Fibroblast of skin of abdomen (primary cell): ENCODE data around the gene LRRC4C.

Experiments
- DNase-seq: peaks from one replicate; pipeline ENCODE4 v3.0.0-alpha.2; 2013

The LRRC4C gene

GRCh38 chr11:41247621-41248020 is 211.8 kb downstream of the LRRC4C start:
- DNase-seq = no peak

GRCh38 chr11:41246399-41246745 is 213.1 kb downstream of the LRRC4C start:
- no peak for DNase-seq

DNA sequence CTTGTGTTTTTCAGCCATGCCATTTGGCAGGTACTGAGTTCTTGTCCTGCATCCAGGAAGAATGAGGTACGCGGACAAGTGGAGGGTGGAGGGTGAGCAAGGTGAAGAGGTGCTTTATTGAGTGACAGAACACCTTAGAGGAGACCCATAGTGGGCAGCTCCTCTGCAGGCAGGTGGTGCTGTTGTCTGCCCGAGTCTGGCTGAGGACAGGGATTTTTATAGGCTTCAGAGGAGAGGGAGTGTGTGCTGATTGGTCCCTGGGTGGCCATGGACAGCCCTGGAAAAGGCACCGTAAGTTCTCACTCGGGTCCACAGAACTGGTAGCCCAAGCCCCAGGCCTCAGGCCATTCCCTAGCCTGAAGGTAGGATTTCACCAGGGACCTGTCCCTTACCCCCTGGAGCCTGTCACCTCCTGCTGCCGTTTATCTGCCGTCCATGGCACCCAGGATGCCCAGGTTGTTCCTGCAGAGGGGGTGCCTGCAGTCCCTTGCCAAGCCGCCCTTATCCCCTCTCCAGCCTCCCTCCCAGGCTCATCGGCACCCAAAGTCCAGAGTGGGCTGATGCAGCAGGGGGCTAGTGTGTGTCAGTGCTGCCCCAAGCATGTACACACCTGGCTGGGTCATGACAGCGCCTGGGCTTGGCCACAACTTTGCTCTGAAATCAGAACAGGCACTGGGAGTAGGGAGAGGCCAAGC is 213.6 kb downstream of the LRRC4C start:
- DNase-seq = no peak

DNA sequence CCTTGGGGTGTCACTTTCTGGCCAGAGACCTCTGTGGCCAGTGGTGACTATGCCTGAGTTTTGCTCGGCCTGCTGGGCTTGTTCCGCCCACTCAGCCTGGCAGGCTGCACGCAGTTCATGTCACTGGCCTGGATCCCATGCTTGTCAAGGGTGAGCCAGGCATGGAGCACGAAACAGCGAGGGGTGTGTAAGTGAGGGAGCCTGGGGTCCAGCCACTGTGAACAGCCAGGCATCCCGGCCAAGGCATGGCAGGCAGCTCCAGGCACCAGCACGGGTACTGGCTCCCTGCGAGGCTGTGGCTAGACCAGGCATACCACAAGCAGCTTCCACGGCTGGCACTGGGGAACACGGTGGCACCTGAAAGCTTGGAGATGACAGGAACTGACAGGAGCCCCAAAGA is 214.3 kb downstream of the LRRC4C start:
- no peak for DNase-seq

DNA sequence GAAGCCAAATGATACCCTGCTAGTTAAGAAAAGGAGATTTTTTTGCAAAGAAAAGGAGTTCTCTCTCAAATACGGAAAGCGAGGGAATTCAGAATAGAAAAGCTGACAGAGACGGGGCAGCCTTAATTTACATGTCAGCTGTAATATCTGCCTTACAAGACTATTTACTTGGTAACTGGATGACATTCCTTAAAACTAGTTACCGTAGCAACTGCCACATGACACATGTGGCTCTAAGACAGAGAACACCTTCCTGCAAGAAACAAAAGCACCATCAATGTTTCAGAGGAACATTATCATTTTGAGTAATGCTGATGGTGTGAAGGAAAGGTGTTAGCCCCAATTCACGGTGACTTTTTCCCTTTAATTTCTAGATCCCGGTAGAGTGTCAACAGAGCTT is 222.1 kb downstream of the LRRC4C start:
- no peak for DNase-seq

DNA sequence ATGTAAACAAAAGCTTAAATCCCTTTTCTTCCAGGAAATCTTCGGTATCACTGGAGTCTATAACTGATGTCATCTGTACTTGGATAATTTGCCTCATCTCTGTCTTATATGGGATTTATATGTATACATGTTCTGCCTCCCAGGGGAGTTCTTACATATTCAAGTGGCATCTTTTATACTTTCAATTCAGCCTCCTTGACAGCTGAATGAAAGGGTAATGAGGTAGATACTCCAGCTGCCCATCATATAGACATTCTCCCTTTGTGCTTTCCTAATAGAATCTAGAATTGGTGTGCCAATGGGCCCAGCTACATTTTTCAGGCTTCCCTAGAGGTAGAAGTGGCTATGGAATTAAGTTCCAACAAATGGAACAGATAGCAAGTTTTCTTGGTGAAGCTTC is 223.8 kb downstream of the LRRC4C start:
- DNase-seq = no peak

DNA sequence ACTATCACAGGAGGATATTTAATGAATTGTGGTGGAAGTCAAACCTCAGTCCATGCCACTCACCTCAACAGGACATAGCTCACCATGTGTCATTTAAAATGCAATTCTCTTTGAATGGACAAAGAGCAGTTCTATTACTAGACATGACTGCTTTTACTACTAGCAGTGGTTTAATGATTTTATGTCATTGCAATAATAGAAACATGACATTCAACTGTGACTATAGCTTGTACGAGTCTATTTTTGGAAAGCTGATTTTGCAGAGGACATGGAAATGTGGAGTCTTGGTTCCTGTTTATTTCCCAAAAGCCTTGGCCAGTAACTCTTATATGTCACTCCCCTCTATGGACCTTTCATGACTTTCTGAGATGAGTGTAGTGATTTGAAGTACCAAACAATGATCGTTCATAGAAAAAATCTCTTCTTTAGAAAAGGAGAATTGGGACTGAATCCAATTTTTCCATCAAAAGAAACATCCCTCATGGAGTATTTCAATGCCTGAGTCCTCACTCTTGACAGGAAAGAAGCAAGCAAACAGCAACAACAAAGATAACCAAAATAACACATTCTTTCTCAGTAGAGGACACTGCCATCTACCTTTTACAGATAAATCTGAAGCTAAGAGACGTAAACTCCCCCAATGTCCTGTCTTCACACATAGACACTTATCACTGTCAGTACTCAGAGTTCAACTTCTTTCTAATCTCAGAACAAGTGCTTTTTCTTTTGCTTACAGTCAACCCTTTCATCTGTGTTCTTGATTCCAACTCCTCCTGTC is 233.4 kb downstream of the LRRC4C start:
- DNase-seq = no peak

- DNase-seq = no peak
These were observed 237.2 kb downstream of the LRRC4C start for GRCh38 chr11:41222236-41222635.

GRCh38 chr11:41206388-41206787 is 253.1 kb downstream of the LRRC4C start:
- no peak for DNase-seq

DNA sequence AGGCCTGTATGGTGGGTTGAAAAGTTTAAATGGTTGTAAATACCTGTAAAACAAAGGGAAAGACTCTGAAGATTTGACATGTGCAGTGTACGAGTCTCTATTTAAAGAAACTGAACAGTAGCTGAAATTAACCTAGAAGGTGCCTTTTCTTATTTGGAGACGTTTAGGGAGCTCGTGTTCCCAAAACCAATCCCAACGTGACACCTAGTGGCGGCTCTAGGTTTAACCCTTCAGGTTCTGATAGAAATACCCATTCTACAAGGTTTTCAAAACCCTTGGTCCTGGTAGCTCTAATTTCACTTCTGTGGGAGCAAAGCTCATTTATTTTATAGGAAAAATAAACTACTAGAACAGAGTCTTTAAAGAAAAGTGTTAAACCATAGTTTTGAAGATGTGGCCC is 258.3 kb downstream of the LRRC4C start:
- DNase-seq = peak; percentile 58

- no peak for DNase-seq
These were observed 268.9 kb downstream of the LRRC4C start for GRCh38 chr11:41190437-41191082.

GRCh38 chr11:41189701-41190436 is 269.6 kb downstream of the LRRC4C start:
- no peak for DNase-seq

- DNase-seq = peak; percentile 57
These were observed 281.7 kb downstream of the LRRC4C start for GRCh38 chr11:41177791-41178190.

GRCh38 chr11:41175304-41175972 is 284.0 kb downstream of the LRRC4C start:
- DNase-seq = peak; percentile 2

DNA sequence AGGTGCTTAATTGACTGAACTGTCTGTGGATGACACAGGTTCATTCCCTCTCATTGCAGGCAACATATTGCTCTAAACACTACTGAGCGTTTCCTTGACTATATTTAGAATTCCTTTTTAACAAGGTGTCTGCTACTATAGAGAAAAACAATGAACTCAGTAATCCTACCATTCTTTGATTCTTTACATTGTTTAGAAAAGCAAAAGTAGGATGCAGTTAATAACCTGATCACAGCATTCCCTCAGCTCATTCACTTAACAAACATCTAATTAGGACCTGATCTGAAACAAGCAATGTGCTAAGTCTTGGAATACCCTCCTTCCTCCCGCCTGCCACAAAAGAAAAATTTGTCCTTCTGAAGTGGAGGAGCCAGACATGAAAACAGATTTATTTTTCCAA is 313.1 kb downstream of the LRRC4C start:
- DNase-seq = no peak

DNA sequence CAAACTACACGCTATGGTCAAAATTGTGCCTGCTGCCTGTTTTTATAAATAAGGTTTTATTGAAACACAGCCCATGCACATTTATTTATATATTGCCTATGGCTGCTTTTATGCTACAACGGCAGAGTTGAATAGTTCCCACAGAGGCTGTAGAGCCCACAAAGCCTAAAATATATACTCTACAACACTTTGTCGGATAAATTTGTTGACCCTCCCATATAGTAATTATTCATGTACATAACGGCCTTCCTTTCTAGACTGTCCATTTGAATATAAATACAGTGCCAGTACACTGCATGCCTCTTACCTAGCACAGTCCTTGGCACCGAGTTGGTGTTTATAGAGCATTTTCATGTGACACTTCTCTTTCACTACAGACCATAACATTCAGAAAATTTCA is 314.0 kb downstream of the LRRC4C start:
- no peak for DNase-seq

DNA sequence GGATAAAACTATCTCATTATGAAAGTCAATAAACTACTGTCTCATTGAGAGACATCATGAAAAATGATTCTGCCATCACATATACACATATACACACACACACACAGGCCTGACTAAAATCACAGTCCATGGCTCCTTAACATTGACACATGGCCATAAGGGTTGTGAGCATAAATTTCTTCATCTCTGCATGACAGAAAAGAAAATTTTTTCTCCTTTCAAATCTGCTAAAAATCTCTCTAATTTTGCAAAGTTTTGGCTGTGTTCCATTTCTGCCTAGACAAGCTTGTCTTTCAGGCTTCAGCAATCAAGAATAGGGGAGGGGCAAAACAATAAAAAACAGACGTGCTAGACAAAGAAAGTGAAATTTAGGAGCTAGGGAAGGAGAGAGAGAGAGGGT is 324.5 kb downstream of the LRRC4C start:
- no peak for DNase-seq

DNA sequence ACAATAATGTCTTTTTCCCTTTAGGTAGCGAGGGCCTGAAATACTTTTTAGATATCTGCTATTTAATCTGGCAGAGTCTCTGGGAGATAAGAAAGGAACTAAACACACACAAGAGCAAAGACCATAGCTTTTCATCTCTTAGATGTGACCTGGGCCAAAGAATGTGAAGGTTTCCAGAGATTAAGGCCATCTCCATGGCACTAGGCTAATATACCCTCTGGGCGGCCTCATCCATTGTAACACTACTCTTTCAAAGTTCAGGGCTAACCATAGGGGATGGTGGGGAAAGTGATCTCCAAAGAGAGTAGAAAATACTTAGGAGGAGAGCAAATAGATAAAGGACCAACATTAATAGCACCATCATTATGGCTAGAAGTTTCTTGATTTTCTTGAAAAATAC is 326.4 kb downstream of the LRRC4C start:
- no peak for DNase-seq

- no peak for DNase-seq
These were observed 337.9 kb downstream of the LRRC4C start for GRCh38 chr11:41121600-41121999.

GRCh38 chr11:41119484-41119883 is 340.0 kb downstream of the LRRC4C start:
- no peak for DNase-seq

- DNase-seq = no peak
These were observed 340.9 kb downstream of the LRRC4C start for GRCh38 chr11:41118521-41118920.

- no peak for DNase-seq
These were observed 342.5 kb downstream of the LRRC4C start for GRCh38 chr11:41116970-41117369.

DNA sequence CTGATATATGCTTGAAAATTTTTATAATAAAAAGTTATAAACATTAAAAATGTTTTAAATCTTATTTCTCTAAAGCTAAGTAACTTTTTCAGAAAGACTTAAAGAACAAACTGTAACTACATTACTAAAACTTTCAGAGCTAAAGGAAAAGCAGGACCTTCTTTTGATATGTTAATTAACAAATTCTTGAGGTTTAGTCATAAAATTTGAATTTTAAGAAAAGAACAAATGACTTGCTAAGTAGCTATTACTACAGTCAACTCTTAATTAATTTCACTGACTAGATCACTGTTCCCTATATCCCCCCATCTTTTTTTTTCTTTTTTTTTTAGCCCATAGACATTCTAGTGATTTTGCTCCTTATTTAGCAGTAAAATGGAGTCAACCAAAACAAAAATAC is 344.4 kb downstream of the LRRC4C start:
- no peak for DNase-seq
